HCT116 (cell line): ENCODE results near the gene SGIP1.

ENCODE experiments used
- EZH2 ChIP-seq: fragments of 200-600 bp; sonication (generic); IDR thresholded peaks from 2 replicates; pipeline ENCODE4 v1.6.1; 2017; ENCODE audit warnings: antibody characterized with exemption, mixed run types
- SRF ChIP-seq: IDR thresholded peaks from 2 replicates; pipeline ENCODE4 v1.6.1; 2012; ENCODE audit warnings: low read depth
- TF ChIP-seq, protein P1 (sequence below), 3 experiments: fragments of 200-600 bp in 1 of 3; sonication (generic) in 1 of 3; IDR thresholded peaks in 2 of 3; conservative IDR thresholded peaks in 1 of 3; 2 replicates each; pipeline ENCODE4 v1.5.1; 2012 to 2017; ENCODE audit warnings: low read depth in 2 of 3, low read length in 2 of 3, antibody characterized with exemption in 1 of 3, borderline replicate concordance in 1 of 3, control low read depth in 1 of 3, mild to moderate bottlenecking in 1 of 3, mixed read lengths in 1 of 3, mixed run types in 1 of 3, moderate library complexity in 1 of 3; ENCODE audit not compliant: insufficient read depth in 1 of 3

DNA sequence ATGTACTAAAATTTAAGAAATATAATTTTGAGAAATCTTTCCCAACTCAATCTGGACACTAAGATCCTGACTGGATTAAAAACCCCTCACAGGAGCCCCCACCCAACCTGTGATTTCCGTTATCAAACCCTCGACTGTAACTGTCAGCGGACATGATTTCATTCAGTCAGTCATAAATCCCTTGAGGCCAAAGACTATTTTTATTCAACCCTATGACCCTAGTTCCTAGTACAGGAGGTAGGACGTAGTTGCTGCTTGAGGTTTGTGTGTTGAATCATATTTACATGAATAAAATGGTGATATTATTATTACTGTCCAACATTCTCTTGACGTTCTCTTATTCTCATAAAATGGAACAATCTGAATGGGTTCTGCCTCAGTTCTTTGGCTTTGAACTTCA lies 145.2 kb downstream of the SGIP1 start:
- TF ChIP-seq EZH2 = no peak
- TF ChIP-seq SRF = no peak
- TF ChIP-seq, protein P1, sequence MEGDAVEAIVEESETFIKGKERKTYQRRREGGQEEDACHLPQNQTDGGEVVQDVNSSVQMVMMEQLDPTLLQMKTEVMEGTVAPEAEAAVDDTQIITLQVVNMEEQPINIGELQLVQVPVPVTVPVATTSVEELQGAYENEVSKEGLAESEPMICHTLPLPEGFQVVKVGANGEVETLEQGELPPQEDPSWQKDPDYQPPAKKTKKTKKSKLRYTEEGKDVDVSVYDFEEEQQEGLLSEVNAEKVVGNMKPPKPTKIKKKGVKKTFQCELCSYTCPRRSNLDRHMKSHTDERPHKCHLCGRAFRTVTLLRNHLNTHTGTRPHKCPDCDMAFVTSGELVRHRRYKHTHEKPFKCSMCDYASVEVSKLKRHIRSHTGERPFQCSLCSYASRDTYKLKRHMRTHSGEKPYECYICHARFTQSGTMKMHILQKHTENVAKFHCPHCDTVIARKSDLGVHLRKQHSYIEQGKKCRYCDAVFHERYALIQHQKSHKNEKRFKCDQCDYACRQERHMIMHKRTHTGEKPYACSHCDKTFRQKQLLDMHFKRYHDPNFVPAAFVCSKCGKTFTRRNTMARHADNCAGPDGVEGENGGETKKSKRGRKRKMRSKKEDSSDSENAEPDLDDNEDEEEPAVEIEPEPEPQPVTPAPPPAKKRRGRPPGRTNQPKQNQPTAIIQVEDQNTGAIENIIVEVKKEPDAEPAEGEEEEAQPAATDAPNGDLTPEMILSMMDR (IDR thresholded peaks at IDR 0.05 in 2 of 3, conservative IDR thresholded peaks at IDR 0.05 in 1 of 3; ENCODE audit: borderline replicate concordance in 1 of 3, insufficient read depth in 1 of 3, low read depth in 2 of 3, low read length in 2 of 3) = no peak
